OCI-M2 (cell line): ENCODE results near the gene EFNB1.

Source experiments
- DNase-seq: peaks from one replicate; lab custom pipeline; 2025; ENCODE audit not compliant: unreplicated experiment; lab: John Stamatoyannopoulos, UW

EFNB1 gene

DNA sequence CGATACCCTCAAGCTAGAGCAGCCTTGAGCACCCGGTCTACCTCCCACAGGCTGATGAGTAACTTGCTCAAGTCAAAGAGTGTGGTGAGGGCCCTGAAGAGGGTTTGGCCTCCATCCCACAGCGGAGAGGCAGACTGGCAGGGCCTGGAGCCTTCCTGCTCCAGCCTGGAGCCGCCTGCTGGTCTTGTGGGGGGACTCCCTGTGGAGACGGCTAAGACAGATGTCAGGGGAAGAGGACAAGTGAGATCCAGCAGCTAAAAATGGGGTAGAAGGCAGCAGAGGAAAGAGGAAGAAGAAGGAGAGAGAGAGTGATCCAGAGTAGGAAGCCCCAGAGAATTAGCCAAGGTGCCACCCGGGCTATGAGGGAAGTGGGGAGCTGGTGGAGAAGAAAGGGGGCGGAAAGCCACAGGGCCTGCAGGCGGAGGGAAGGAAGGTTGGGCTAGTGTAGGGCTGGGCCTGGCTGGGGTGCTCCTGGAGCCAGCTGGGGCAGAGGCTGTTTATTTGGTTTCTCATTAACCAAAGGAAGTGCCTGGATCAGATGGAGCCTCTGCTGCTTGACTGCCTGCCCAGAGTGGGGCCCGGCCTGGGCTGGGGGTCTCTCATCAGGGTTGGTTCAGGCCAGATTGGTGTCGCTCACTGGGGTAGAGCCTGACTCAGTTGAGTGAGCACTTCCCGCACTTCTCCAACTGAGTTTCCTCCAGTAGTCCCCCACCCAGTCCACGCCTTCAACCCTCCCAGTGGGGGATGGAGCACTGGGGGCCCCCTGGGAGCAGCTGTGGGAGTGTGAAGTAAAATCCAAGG, 14.2 kb downstream of the EFNB1 start:
- DNase-seq, result no peak

DNA sequence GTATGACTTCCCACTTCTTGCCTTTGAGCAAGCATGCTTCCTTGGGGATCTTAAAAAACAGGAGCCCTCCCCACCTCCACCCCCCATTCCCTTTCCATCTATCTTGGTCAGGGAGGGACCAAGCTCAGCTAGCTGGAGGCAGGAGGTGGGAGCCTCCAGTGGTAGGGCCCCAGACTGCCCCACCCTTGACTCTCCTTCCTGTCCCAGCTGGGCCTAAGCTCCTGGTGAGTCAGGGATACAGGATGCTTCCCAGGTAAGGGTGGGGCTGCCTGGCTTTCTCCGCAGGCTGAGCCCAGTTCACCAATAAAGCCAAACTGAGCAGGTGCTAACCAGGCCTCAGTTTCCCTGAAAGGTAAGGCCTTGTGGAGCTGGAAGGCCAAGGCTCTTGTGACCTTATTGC, 15.2 kb downstream of the EFNB1 start:
- no peak for DNase-seq

DNA sequence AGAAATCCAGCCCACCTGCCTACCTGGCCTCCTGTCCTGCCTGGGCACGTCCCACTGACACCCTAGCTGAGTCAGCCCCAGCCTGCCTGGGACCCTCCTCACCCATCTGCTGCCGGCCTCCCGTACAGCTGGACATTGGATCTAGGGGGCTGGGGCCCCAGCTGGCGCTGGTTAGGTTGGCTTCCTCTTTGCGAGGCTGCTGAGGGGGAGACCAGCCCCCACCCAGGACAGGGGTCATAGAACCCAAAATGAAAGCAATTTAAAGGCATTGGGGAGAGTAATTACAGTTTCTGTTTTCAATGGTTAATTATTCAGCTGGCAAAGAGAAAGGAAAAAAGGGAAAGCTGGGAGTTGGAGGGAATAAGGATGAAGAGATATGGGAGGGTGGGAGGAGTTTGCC, 15.8 kb downstream of the EFNB1 start:
- DNase-seq, result no peak

DNA sequence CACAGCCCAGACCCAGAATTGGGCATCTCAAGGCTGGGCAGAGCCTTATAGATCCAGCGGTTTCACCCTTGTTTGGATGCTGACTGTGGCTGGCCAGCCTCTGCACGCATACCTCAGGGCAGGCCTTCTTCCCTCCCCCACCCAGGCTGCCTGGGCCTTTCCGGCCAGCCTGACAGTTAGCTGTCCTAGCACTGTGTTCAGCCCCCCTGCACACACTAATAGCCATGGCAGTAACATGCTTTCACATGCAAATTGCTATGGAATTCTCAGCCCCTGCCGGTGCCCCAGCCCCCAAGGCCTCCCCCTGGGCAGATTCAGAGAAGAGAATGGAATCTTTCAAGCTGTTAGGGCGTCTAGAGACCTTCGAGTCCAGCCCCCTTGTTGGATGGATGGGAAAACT, 17.7 kb downstream of the EFNB1 start:
- DNase-seq, result no peak

DNA sequence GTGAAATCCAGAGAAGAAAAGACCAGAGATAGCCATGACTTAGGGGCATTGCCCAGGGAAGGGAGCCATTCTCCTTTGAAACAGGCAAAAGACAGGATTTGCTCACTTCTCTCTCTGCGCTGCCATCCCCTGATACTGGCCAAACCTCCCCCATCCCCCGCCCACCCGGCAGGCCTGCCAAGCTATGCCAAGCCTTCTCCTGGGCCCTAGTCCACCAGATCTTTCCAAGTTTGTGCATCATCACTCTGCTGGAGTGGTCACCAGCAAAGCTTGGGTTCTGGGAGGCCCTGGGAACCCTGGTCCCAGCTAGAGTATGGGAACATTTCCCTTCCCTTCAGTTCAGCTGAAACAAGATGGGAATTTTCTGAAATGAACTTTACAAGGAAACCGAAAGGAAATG, 18.4 kb downstream of the EFNB1 start:
- DNase-seq, result no peak

DNA sequence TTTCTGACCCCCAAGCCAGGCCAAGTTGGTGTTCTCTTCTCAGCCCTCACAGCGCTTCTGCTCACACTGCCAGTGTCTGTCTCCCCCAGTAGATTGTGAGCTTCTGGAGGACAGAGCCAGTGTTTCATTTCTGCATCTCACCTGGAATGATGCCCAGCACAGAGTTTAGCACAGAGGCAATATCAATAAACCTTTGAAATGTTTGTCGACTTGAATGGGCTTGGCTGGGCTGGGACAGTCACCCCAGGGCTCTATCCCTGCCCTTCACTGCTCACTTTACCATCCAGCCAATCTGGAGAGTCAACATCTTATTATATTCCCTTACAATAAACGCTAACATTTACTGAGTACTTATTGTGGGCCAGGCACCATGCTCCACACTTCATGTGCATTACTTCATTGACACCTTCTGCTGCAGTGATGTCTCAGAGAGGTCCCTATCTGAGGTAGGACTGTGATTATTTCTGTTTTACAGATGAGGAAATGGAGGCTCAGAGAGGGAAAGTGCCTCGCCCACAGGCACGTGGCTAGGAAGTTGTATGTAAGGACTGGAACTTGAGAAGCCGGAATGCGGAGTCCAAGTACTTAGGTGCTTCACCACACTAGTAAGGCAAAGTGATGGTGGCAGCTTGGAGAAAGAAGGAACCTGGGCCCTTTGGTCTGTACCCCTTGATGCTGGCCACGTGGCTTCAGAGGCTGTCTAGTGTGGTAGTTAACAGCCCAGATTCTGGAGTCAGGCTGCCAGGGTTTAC, 19.5 kb downstream of the EFNB1 start:
- DNase-seq, result no peak

DNA sequence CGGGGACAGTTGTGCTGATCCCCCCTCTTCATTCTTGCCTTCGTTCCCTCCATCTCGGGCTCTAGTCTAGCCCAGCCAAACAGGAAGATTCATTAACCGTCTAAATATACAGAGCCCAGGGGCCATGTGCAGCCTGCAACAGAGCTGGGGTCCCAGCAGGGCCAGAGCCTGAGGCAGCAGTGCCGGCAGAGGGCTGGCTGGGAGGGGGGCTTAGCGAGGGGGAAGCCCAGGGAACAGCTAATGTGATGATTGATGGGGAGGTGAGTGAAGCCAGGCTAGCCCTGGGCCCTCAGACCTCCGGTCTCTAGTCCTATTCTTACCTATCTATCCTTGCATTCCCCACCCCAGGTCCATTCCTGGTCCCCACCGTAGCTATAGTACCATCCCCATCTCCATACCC, 22.3 kb downstream of the EFNB1 start:
- DNase-seq, result no peak

DNA sequence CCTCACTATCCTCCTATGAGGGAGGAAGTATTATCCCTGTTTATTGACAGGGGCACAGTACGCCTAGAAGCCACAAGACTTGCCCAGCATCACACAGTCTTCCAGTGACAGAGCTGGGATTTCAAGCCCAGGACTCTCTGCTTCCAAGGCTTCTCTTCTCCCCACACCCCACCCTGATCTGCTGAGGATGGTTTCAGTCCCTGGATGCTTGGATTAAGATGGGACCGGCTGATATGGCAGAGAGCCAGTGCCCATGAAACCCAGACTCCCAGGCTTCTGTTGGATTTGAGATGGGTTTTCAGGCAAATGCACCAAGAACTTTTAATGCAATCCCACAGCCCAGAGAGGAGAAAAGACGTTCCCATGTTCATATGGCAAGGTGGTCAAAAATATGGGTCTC, 23.2 kb downstream of the EFNB1 start:
- DNase-seq, result no peak

DNA sequence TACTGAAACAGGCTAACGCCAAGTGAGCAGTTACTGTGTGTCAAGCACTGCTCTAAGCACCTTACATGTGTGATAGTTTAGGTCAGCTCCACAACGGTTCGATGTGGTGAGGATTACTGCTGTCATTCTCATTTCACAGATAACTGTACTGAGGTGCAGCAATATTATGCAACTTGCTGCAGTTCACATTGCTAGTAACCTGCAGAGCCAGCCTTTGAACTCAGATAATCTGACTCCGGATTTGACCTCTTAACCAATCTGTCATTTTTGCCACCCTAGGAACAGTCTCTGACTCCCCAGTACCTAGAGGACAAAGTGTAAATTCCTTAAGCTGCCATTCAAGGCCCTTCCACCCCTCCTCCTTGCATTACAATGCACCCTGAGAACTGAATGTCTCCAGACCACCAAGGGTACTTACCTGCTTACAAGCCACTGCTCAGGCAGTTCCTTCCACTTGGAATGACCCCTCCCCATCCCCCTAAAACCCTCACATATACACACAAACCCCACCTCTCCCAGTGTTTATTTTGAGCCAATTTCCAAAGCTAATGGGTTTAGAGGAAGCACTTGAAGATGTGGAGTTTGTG, 24.9 kb downstream of the EFNB1 start:
- no peak for DNase-seq

DNA sequence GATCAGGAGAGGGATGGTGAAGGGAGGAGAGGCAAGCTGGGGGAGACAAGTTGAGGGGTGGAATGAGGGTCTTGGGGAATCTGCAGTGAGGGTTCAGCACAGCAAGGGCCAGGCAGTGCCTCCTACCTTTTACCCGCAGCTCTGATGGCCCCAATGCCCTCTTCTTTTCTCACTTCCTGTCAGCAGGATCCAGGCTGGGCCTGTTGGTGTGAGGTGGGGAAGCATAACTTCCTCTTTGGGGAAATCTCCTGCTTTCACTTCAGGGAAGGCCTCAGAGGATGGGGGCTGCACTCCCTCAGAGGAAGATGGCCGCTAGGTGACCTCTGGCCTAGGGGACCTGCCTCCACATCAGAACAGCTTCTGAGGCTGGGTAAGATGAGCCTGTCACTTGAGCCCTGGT, 36.5 kb downstream of the EFNB1 start:
- no peak for DNase-seq

DNA sequence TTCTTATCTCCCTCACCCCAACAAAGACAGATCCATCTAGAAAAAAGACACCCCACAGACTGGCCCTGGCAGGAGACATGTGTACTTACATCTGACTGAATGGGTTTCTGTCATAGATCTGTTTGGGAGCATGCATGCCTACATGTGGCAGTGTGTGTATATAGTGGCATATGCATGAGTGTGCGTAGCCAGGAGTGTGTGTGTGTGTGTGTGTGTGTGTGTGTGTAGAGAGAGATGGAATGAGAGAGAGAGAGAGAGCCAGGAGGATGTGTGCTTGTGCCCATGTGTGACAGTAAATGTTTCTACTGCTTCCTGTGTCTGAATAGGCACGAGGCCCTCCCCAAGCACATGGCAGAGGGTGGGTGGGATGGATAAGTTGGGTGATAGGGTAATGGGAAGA, 37.1 kb downstream of the EFNB1 start:
- DNase-seq, result no peak

DNA sequence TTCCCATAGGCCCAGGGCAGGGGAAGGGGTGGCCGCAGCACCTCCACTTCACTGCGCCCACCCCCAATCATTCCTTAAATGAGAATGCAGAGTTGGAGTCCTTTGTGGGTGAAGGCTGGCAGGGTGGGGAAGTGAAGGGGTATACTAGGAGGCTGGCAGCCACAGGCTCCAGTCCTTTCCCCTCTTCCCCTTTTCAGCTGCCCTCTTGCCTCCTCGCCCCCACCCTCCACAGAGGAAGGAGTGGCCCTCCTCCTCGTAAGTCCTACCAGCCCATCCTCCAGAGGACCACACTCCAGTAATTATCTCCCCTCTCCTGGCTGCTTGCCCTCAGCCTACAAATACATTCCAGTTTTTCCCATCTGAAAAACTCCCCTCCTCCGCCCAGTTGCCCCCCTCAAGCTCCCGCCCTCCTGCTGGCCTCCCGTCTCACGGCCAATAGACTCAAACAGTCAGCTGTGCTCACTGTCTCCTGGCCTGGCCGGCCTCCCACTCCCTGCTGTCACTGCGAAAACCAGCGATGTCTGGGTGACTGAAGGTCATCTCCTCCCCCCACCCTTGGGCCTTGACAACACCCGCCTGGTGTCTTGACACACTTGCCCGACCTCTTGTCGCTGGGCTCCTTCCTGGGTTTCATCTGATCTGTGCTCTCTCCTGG, 38.8 kb downstream of the EFNB1 start:
- no peak for DNase-seq

DNA sequence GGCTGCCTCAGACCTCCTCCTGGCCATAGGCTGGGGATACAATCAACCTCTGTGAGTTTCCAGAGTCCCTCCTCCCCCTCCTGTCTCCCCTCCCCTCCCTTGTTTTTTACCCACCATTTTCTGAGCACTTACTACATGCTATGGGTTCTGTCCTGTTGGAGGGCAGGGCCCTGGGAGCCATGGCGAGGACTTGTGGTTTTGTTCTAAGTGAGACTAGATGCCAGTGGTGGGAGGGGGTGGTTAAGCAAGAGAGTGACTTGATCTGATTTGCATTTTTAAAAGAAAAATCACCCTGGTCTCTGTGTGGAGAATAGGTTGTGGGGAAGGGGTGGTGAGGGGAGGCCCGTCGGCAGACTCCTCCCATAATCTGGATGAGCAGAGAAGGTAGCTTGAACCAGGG, 39.5 kb downstream of the EFNB1 start:
- DNase-seq, result no peak

DNA sequence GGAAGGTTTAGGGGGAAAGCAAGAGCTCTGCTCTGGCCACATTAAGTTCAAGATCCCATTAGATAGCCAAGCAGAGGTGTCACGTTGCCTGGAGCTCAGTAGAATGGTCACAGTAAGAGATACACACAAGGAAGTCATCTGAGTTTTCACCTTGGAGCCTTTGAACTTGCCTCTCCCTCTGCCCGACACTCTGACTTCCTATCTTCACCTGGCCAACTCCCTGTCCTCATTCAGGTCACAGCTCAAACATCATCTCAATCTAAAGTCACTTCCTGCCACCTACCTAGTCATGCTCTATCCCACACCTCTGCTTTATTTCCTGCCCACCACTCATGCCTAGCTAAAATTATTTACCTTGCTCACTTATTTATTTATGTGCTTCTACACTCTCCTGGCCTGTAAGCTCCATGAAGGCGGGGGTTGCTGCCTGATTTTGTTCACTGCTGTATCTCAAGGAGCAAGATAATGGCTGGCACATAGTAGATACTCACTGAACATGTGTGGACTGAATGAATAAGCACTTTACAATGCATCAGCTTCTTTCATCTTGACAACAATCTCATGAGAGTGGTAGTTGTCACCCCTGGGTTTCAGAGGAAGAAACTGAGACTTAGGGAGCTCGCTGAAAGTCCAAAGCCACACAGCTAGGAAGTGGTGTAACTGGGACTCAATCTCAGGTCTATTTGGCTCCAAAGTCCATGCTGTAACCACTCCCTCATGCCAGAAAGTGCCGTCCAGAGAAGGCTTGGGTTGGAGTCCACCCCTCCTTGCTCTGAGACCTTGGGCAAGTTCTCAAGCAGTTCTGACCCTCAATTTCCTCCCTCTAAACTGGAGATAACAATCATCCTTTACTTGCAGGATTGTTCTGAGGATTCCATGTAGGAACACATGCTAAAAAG, 40.3 kb downstream of the EFNB1 start:
- DNase-seq, result no peak

DNA sequence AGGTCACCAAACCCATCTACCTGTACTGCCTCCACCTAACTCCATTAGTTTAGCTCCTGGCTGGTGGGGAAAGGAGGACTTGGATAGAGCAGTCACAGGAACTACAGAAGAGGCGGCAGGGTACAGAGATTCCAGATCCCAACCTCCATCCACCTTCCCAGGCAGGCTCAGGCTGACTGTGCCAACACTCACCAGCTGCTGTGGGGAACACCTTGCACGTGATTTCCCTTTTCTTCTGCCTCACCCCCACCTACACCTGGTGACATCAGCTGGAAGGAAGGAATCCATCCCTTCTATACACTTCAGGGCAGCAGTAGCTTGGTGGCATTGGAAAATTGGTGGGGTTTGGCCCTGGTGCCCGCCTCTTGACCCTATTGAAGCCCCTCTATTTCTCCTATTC, 41.5 kb downstream of the EFNB1 start:
- DNase-seq, result no peak

DNA sequence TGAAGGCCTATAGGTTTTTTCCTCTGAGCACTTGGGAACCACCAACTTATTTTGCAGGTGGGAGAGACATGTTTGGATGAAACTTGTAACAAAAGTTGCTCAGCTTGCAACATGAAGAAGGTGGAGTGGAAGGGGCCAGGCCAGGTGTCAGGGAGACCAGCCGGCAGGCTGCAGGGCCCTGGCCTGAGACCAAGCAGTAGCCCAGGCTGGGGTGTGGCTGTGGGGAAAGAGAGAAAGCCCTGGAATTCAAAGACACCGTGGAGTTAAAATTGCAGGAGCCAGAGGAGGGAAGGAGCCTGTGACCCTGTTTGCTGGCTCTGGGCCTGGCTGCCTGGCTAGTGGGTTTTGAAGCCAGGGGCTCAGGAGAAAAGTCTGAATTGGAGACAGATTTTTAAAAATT, 43.4 kb downstream of the EFNB1 start:
- no peak for DNase-seq

DNA sequence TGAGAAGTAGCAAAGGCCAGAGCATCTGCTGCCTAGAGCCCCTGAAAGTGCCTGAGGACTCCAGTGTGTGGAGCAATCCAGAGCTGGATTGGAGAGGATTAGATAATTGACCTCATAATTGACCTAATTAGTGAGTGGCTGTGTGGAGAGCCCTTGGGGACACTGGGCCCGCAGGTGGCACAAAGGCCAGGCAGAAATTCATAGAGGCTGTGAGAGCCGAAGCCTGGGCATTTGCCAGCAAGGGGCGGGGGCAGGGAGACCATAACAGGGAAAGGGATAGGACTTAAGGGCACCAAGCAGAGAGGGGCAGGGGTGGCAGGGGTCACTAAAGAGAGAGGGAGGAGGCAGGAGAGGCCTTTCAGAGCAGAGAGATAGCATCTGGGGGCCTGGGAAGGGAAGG, 45.3 kb downstream of the EFNB1 start:
- no peak for DNase-seq

DNA sequence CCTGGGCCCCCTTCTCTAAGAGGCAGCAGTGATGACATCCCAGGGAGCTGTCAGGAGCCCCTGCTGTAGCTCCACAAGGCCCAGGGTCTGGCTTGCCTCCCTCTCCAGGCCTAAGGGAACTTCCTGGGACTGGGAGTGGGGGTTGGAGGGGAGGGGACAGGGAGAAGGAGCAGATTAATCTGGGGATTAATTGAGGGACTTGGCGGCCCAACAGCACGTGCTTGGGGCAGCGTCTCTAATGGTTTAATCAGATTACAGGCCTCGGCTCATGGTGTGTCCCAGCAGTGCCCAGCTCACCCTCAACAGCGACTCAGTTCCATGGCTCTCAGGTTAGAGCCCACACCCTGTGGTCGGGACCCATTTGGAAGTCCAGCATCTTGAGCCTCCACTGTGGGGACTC, 47.9 kb downstream of the EFNB1 start:
- no peak for DNase-seq

DNA sequence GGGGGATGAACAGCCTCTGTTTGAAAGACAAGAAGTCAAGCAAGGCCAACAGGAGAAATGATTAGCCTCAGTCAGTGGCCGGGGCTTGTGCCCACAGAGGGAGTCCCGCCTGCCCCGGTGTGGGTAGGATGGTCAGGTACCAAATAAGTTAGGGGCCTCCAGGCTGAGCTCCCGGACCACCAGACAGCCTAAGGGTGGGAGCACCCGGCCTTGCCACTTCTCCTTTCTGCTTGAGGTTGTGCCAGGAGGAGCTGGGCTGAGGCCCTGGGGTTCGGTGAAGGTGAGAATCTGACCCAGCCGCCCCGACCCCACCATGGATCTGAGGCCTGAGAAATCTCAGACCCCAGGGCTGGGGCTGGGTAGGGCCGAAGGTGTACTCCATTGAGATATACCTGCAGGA, 48.8 kb downstream of the EFNB1 start:
- DNase-seq, result no peak

DNA sequence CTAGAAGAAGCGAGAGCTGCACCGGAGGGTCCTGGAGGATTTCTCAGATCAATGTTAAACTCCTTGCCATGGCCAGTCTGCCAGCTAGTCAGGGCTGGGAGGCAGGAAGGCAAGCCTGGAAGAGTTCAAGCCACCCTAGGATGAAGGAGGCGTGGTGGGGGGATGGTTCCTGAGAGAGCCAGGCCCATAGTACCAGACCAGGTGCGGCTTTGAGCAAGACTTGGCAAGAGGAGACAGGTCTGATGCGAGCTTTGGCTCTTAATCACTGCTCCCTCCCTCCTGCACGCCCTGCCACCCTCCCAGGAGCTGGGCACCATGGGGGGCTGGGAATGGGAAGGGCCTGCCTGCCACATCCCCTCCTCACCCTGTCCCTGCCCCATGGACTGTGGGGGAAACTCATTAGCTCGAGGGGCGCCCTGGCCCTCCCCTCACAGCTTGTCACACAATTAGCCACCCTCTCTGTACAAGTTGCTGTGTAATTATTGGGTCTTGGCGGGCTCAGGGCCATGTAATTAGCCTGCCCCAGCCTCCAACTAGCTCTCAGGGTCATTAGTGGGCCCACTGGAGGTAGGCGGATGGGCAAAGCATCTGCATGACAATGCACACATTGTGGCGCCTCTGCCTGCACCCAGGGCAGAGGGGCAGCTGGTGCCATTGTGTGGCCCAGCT, 50.3 kb downstream of the EFNB1 start:
- DNase-seq, result no peak
